ENCODE results near the gene ATRX. TPM values are rescaled to one million over a fixed set of nuclear protein-coding genes. Genes with fewer than 3 reads are reported as not detected.

The ATRX gene
- total RNA-seq, 1 experiment from 2014 or later: 61.3 TPM

- intact Hi-C loops (cut with micrococcal nuclease): no loop called here
- ChIA-PET RAD21 (ENCODE audit: low non-redundant PET in 1 of 2, low total read pairs in 2 of 2, uncharacterized antibody in 2 of 2, unreplicated experiment in 2 of 2) (no interaction called here), POLR2A (no interaction called here), CTCF (no interaction called here)
- Histone ChIP-seq H3K4me2 (ENCODE audit: low read length) (no peak overlapping the region), H3K9me3 (ENCODE audit: control insufficient read depth in 1 of 2, insufficient read depth in 1 of 2, low read depth in 1 of 2, low read length in 2 of 2) (no peaks in the 10 kb centered on the region), H3K27ac (ENCODE audit: low read depth, low read length) (no peak overlapping the region), H4K20me1 (ENCODE audit: insufficient read depth) (no peaks in the 10 kb centered on the region), H2AFZ (ENCODE audit: low read depth, low read length, poor library complexity, severe bottlenecking) (no peak overlapping the region), H3K27me3 (ENCODE audit: insufficient read depth, low read length) (no peaks in the 10 kb centered on the region), H3K4me3 (replicated peaks in 1 of 2; ENCODE audit: low read depth in 1 of 2, low read length in 2 of 2) (no peak overlapping the region), H3K36me3 (ENCODE audit: control insufficient read depth in 1 of 2, insufficient read depth in 2 of 2, low read length in 2 of 2) (no peaks in the 10 kb centered on the region), H3K9me2 (ENCODE audit: insufficient read depth) (no peaks in the 10 kb centered on the region), H3K4me1 (ENCODE audit: control insufficient read depth in 1 of 2, insufficient read depth in 2 of 2, low read length in 2 of 2) (no peaks in the 10 kb centered on the region), H3K9ac (ENCODE audit: low read length) (no peak overlapping the region), H3K79me2 (ENCODE audit: insufficient read depth, low read length) (no peaks in the 10 kb centered on the region)
- ATAC-seq (no peak), DNase-seq (ENCODE audit: low read depth, low spot score) (no peak)
- no TSS peak for BruUV-seq (replicated peaks)
- TF ChIP-seq, protein P1, sequence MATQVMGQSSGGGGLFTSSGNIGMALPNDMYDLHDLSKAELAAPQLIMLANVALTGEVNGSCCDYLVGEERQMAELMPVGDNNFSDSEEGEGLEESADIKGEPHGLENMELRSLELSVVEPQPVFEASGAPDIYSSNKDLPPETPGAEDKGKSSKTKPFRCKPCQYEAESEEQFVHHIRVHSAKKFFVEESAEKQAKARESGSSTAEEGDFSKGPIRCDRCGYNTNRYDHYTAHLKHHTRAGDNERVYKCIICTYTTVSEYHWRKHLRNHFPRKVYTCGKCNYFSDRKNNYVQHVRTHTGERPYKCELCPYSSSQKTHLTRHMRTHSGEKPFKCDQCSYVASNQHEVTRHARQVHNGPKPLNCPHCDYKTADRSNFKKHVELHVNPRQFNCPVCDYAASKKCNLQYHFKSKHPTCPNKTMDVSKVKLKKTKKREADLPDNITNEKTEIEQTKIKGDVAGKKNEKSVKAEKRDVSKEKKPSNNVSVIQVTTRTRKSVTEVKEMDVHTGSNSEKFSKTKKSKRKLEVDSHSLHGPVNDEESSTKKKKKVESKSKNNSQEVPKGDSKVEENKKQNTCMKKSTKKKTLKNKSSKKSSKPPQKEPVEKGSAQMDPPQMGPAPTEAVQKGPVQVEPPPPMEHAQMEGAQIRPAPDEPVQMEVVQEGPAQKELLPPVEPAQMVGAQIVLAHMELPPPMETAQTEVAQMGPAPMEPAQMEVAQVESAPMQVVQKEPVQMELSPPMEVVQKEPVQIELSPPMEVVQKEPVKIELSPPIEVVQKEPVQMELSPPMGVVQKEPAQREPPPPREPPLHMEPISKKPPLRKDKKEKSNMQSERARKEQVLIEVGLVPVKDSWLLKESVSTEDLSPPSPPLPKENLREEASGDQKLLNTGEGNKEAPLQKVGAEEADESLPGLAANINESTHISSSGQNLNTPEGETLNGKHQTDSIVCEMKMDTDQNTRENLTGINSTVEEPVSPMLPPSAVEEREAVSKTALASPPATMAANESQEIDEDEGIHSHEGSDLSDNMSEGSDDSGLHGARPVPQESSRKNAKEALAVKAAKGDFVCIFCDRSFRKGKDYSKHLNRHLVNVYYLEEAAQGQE (IDR thresholded peaks at IDR 0.05; ENCODE audit: low read depth): no peak
- TF ChIP-seq EGR1 (IDR thresholded peaks at IDR 0.05; ENCODE audit: low read depth) (no peak), JUND (IDR thresholded peaks at IDR 0.05) (no peak), SIN3A (IDR thresholded peaks at IDR 0.05; ENCODE audit: low read depth) (no peak)
These were observed 330.6 kb downstream of the ATRX start for GRCh38 chrX:77455437-77455836.

Other genes starting within 250 kb of the ATRX start
- 39.5 TPM for gene MAGT1, start 109.2 kb upstream of the ATRX start, total RNA-seq (2021; ENCODE audit: unreplicated experiment)
- 268 TPM for gene COX7B, start 113.3 kb upstream of the ATRX start, total RNA-seq (2021; ENCODE audit: unreplicated experiment)
- 6.3 TPM for gene ATP7A, start 124.5 kb upstream of the ATRX start, total RNA-seq (2021; ENCODE audit: unreplicated experiment)
- not detected for gene PGAM4, start 183.4 kb upstream of the ATRX start, total RNA-seq (2021; ENCODE audit: unreplicated experiment)